ENCODE data around the gene RAPGEF1. TPM values are rescaled to one million over a fixed set of nuclear protein-coding genes. Genes with fewer than 3 reads are reported as not detected.

RAPGEF1 gene
- total and polyA plus RNA-seq, 2 experiments from 2014 or later: 9.9 to 82.8 TPM

GRCh38 chr9:131657037-131657377 is 82.9 kb downstream of the RAPGEF1 start:
- Histone ChIP-seq H3K79me2 (replicated peaks; ENCODE audit: insufficient read depth) (peaks cover 74% of the 10 kb centered on the region), H3K36me3 (ENCODE audit: insufficient read depth) (no peaks in the 10 kb centered on the region), H3K27ac (ENCODE audit: low read depth) (no peak overlapping the region), H2AFZ (no peak overlapping the region), H4K20me1 (replicated peaks; ENCODE audit: insufficient read depth) (no peaks in the 10 kb centered on the region), H3K4me2 (no peak overlapping the region), H3F3A (replicated peaks; ENCODE audit: low read depth) (peaks cover 14% of the 10 kb centered on the region), H3K4me3 (no peak overlapping the region), H3K27me3 (ENCODE audit: insufficient read depth) (no peaks in the 10 kb centered on the region), H3K9me2 (ENCODE audit: insufficient read depth) (no peaks in the 10 kb centered on the region), H3K4me1 (ENCODE audit: insufficient read depth) (peaks cover 39% of the 10 kb centered on the region)
- no peak for DNase-seq (ENCODE audit: low spot score)
- no peak overlapping the region for H3K4me3 Mint-ChIP-seq
- H3K27me3 Mint-ChIP-seq (ENCODE audit: insufficient read depth, low read depth, poor library complexity): peaks cover 4% of the 10 kb centered on the region
- TF ChIP-seq ETS1 (IDR thresholded peaks at IDR 0.05) (no peak), JUNB (IDR thresholded peaks at IDR 0.05; ENCODE audit: unreplicated experiment) (no peak), ZNF331 (CRISPR knock-in tag; IDR thresholded peaks at IDR 0.05; ENCODE audit: low read depth) (no peak), NANOG (IDR thresholded peaks at IDR 0.05; ENCODE audit: borderline replicate concordance) (no peak), EZH2 (IDR thresholded peaks at IDR 0.05; ENCODE audit: low read depth, unreplicated experiment) (no peak), CREB1 (CRISPR knock-in tag; IDR thresholded peaks at IDR 0.05; ENCODE audit: low read depth) (no peak), POLR2AphosphoS5 (IDR thresholded peaks at IDR 0.05; ENCODE audit: low read depth) (no peak), ZNF462 (CRISPR knock-in tag; IDR thresholded peaks at IDR 0.05) (no peak), STAT1 (IDR thresholded peaks at IDR 0.05; ENCODE audit: unreplicated experiment) (no peak), REST (IDR thresholded peaks at IDR 0.05; ENCODE audit: unreplicated experiment) (no peak), EZH2phosphoT487 (IDR thresholded peaks at IDR 0.05; ENCODE audit: unreplicated experiment) (no peak), CTCF (conservative IDR thresholded peaks at IDR 0.05; ENCODE audit: low read depth in 2 of 2) (no peak), ZNF114 (CRISPR knock-in tag; IDR thresholded peaks at IDR 0.05) (no peak)
- no peaks in the 10 kb centered on the region; the same call in 2 of the 3 replicates for H3K36me3 Mint-ChIP-seq (ENCODE audit: low read depth)
- no peaks in the 10 kb centered on the region for H3K9me3 Mint-ChIP-seq
- peaks cover 57% of the 10 kb centered on the region for H3K4me1 Mint-ChIP-seq
- no peak overlapping the region for H3K27ac Mint-ChIP-seq
- ATAC-seq: no peak
